ENCODE results near the gene PSENEN.

The PSENEN gene

DNA sequence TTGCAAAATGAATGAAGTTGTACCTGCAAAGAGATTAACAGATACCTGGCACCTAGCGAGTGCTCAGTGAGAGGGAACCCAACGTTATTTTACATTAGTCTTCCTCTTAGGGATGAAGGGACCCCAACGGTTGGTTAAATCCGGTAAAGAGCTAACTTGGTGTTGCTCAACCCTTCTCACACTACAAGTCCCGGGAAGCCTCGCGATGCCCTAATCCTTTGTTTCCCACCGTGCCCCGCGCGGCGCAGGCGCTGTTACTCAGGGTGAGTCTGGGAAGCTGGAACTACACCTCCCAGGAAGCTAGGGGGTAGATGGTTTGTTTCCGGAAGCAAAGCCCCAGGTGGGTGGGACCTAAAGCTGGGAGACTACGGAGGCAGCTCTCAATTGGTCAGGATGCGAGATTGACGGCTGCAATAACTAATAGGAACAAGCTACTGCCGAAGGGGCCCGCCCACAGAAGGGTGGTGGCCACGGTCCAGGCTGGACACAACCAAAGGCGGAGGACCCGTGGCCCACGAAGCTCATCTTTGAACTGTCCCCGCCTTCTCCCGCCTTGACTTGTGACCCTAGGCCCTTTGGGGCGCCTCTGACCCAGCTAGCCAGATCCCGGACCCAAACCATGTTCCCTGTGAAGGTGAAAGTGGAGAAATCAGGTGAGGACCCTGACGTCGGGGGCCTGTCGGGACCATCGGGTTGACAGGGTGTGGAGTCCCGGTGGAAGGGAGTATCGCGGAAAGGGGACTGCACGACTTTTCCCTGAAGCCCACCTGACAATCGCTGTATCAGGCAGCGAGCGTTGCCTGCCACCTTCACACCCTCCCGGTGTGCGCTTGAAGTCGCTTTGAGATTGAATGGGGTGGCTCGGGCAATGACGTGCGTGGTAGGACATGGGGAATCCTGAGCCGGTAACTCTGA lies 2.9 kb downstream of the PSENEN start, which contains the start of gene LIN37:
LIN37 (plus strand) TSS at position 471 of the 915 bp plus-strand sequence; CDS start at position 620, 149 bp downstream.
- in situ Hi-C loops (cut with MboI; ENCODE audit: low sequenced_read_pairs, unreplicated experiment) = no loop called here
- TF ChIP-seq, protein P1, sequence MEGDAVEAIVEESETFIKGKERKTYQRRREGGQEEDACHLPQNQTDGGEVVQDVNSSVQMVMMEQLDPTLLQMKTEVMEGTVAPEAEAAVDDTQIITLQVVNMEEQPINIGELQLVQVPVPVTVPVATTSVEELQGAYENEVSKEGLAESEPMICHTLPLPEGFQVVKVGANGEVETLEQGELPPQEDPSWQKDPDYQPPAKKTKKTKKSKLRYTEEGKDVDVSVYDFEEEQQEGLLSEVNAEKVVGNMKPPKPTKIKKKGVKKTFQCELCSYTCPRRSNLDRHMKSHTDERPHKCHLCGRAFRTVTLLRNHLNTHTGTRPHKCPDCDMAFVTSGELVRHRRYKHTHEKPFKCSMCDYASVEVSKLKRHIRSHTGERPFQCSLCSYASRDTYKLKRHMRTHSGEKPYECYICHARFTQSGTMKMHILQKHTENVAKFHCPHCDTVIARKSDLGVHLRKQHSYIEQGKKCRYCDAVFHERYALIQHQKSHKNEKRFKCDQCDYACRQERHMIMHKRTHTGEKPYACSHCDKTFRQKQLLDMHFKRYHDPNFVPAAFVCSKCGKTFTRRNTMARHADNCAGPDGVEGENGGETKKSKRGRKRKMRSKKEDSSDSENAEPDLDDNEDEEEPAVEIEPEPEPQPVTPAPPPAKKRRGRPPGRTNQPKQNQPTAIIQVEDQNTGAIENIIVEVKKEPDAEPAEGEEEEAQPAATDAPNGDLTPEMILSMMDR (IDR thresholded peaks at IDR 0.05; ENCODE audit: borderline replicate concordance, control extremely low read depth, extremely low read depth, insufficient read depth, missing control alignments) = no peak
- peak; percentile 94 for DNase-seq (ENCODE audit: low spot score)

GRCh38 chr19:35750167-35750566 lies 4.7 kb downstream of the PSENEN start:
- in situ Hi-C loops (cut with MboI; ENCODE audit: low sequenced_read_pairs, unreplicated experiment) = no loop called here
- no peak for DNase-seq (ENCODE audit: low spot score)
- TF ChIP-seq, protein P1 (IDR thresholded peaks at IDR 0.05; ENCODE audit: borderline replicate concordance, control extremely low read depth, extremely low read depth, insufficient read depth, missing control alignments) = no peak

DNA sequence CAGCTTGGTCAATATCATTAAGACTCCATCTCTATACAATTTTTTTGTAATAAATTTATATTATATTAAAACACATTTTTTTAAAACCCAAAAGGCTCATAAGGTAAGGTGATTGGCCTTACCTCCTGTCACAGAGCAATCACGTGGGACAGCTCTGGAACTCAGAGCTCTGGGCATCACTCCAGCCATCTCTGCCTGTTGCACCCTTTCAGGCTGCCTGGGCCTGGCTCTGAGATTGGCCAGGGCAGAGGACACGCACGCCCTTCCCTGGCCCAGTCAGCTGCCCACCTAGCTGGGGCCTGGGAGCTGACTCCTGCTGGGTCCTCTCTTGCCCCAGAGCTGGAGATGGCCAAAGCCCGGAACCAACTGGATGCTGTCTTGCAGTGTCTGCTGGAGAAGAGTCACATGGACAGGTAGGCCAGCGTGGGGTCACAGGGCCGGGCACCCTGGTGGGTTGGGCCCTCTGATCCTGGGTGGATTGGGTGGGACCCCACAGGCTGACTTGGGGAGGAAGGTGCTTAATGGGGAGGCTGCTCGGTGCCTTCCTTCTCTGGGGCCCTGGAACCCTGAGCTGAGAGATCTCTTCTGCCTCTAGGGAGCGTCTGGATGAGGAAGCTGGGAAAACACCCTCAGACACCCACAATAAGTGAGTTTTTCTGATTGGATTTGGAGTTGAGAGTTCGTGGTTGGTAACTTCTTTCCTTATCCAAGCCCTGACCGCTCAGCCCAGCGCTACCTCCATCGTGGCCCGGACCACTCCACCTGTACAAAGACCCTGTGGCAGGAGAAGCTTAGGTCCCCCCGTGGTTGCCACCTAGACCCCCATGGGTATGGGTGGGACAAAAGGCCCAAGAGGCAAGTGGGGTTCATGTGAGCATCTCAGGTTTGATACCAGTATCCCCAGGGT lies 6.6 kb downstream of the PSENEN start:
- TF ChIP-seq, protein P1 (IDR thresholded peaks at IDR 0.05; ENCODE audit: borderline replicate concordance, control extremely low read depth, extremely low read depth, insufficient read depth, missing control alignments) = no peak
- in situ Hi-C loops (cut with MboI; ENCODE audit: low sequenced_read_pairs, unreplicated experiment) = no loop called here

GRCh38 chr19:35752746-35753350 lies 7.4 kb downstream of the PSENEN start:
- in situ Hi-C loops (cut with MboI; ENCODE audit: low sequenced_read_pairs, unreplicated experiment) = no loop called here
- no peak for DNase-seq (ENCODE audit: low spot score)
- TF ChIP-seq, protein P1 (IDR thresholded peaks at IDR 0.05; ENCODE audit: borderline replicate concordance, control extremely low read depth, extremely low read depth, insufficient read depth, missing control alignments) = no peak

More for the DNA sequence above, 6.6 kb downstream of the PSENEN start:
- no peak for DNase-seq (ENCODE audit: low spot score)

DNA sequence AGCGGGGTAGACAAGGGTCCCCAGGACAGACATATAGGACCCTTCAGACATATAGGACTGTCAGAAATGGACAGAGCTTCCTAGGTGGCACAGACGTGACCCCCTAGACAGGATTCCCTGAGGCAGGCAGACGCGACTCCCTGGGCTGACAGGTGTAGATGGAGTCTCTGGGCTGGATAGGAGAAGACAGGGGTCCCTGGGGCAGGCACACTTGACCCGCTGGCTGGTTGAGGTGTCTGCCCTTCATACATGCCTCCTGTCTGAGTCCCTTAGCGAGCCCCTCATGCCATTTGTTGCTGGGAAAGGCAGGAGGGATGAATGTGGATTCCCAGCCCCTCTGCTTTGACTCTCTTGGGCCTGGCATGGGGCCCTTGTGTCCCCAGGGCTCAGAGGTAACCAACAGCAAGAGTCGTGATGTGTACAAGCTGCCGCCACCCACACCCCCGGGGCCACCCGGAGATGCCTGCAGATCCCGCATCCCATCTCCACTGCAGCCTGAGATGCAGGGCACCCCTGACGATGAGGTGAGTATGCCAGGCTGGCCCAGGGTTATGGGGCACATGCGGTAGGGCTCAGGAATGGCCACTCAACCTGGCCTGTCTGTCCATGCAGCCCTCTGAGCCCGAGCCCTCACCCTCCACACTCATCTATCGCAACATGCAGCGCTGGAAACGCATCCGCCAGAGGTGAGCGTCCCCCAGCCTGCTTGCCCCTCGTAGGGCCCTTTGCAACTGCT lies 8.4 kb downstream of the PSENEN start:
- in situ Hi-C loops (cut with MboI; ENCODE audit: low sequenced_read_pairs, unreplicated experiment) = no loop called here
- DNase-seq (ENCODE audit: low spot score) = no peak
- TF ChIP-seq, protein P1 (IDR thresholded peaks at IDR 0.05; ENCODE audit: borderline replicate concordance, control extremely low read depth, extremely low read depth, insufficient read depth, missing control alignments) = no peak
